DMS53 treated with DMSO at 0.1 percent for 48 hours (cell line): Measurements from ENCODE around the gene GOLGA6C.
"Not testable (repeated sequence)": the region's sequence is repeated elsewhere in the genome, so short reads cannot be mapped to it uniquely, and the experiment has no call there.

ENCODE experiments used
- DNase-seq: peaks from one replicate; lab custom pipeline; 2025; ENCODE audit not compliant: unreplicated experiment; lab: John Stamatoyannopoulos, UW

GOLGA6C gene

DNA sequence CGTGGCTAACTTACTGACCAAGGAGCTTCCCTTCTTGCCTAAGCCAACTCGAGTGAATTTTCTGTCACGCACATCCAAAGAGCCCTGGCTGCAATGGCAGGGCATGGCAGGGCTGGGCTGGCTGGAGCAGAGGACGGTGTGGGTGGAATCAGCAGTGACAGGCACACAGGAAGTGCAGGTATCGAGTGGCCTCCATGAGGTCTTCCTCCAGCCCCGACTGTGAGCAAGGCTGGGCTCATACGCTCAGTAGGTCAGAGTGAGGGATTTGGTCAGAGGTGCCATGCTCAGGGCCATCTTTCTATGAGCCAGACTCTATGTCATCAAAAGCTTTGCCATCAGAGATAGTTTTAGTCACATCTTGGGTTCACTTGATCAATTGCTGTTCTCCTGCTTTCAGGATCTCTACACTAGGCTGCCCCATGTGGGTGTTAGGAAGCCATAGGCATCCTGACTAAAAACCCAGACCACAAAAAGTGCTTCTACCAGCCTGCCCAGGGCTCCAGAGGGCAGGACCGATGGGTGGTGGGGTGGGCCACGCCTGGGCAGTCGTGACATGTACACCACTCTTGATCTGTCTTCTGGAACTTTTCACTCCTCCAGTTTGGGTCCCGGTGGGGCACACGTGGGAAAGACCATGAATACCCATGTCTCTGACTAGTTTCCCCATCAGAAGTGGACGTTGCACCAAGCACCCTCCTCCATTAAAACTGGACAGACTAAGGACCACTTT lies 55.1 kb downstream of the GOLGA6C start:
- DNase-seq = no peak

DNA sequence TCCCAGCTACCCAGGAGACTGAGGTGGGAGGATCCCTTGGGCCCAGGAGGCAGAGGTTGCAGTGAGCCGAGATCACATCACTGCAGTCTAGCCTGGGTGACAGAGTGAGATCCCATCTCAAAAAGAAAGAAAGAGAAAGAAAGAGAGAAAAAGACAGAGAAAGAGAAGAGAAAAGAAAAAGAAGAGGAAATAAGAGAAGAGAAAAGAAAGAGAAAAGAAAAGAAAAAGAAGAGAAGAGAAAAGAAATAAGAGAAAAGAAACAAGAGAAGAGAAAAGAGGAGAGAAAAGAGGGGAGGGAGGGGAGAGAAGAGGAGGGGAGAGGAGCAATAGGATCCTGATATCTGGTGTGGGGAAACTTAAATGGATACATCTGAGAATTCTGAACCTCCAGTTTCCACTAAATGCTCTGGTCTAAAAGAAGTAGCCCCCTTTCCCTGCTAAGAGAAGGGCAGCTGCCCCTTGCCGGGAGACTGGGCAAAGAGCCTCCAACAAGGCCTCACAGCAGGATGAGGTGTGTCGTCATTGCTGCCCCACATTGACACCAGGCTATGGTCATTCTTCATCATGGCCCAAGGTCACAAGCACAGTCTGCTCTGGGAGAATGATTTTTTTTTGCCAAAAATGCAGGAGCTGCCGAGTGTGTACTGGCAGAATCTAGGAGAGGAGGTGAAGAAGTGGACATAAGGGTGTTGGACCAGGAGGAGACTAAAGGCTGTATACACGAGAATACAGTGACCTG lies 56.6 kb downstream of the GOLGA6C start:
- no peak for DNase-seq

DNA sequence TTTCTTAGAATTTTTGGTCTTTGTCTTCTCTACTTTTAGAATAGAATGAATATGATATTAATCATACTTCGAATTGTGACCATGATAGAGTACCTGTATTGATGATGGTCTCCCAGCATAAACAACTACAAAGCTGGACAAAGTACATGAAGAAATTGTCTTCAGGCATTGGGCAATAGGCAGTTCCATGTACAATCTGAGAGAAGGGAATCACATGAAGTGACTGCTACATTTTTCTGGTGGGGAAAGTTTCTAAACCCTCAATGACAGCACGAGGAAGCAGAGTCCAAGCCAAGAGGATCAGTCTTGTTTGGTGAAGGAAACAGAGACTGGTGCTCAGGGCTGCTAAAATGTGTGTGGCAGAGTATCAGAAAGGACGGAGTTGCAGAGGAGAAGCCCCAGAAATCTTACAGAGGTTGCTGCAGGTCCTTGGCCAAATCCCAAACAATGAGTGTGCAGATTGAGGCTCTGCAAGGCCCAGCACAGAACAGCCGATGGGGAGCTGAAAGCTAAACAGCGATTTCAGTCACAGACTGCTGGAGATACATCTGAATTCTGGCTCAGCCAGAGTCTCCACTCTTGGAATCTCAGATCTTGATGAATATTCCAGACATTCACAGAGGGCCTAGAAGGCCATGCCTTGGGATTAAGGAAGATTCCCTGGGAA lies 61.2 kb downstream of the GOLGA6C start:
- DNase-seq = not testable (repeated sequence)
